Umbilical cord (tissue), 2 donors: ENCODE results near the gene ME2. TPM values are rescaled to one million over a fixed set of nuclear protein-coding genes. Genes with fewer than 3 reads are reported as not detected.
"Not testable (repeated sequence)": the region's sequence is repeated elsewhere in the genome, so short reads cannot be mapped to it uniquely, and the experiment has no call there.

Source experiments
- DNase-seq: peaks from one replicate; pipeline ENCODE4 v3.0.0-alpha.2; 2015; ENCODE audit warnings: low spot score
- total RNA-seq: library from RNA; depleted of rRNA; stranded (reverse); fragments of >200 nt; gene quantifications from one replicate; pipeline ENCODE4 v1.2.3, GENCODE V29; 2014; ENCODE audit warnings: low replicate concordance; ENCODE audit not compliant: insufficient read depth

The ME2 gene
- total RNA-seq, 1 donor from 2014 or later: 52.0 TPM

DNA sequence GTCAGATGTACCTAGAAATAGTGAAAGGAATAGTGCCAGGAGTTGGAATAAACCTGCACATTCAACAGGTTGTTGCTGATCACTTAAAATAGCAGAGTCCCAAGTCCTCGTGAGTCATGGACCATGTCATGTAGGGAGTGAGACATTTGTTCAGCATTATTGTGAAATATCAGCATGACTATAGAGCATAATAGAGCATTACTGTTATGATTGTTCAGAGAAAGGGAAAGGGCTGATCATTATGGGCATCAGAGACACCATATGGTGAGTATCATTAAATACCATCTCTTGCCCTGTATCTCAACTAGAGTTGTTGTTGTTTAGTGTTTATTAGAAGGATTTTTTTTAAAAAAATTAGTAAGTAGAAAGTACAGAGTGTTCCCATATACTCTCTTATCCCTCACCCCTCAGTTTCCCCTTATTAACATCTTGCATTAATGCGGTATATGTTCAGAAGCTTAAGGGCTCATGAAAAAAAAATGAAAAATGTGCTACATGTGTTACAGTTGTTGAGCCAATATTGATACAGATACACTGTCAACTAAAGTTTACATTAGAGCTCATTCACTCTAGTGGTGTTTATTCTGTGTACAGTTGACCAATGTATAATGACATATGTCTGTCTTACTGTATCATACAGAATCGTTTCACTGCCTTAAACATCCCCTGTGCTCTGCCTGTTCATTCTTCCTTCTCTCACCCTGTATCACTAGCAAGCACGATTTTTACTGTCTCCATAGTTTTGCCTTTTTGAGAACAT is 94.6 kb downstream of the ME2 start:
- DNase-seq: no peak

DNA sequence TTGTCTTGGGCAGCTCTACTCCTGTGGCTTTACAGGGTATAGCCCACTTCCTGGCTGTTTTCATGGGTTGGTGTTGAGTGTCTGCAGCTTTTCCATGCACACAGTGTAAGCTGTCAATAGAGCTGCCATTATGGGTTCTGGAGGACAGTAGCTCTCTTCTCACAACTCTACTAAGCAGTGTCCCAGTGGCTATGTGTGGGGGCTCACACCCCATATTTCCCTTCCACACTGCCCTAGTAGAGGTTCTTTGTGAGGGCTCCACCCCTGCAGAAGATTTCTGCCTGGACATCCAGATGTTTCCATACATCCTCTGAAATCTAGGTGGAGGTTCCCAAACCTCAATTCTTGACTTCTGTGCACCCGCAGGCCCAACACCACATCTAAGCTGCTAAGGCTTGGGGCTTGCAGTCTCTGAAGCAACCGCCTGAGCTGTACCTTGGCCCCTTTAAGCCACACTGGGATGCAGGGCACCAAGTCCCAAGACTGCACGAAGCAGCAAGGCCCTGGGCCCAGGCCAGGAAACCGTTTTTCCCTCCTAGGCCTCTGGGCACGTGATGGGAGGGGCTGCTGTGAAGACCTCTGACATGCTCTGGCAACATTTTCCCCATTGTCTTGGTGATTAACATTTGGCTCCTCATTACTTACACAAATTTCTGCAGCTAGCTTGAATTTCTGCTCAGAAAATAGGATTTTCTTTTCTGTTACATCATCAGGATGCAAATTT is 98.3 kb downstream of the ME2 start:
- no peak for DNase-seq

DNA sequence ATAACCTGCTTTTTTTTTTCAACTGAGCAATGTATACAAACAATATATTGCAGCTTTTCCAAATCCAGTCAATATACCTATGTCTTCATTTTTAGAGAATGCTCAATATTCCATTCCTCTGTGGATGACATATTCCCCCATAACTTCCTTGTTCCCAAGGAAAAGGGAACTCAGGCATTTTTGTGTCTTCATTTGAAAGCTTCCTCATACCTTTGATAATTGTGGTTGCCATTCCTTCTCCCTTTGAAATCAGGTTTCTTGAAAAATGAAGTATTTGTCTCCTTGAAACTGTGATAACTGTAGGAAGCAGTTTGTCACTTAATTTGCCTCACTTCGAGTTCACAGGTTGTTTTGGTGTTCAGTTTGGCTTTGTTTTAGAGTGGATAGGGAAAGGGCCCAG is 102.5 kb downstream of the ME2 start:
- DNase-seq: no peak

DNA sequence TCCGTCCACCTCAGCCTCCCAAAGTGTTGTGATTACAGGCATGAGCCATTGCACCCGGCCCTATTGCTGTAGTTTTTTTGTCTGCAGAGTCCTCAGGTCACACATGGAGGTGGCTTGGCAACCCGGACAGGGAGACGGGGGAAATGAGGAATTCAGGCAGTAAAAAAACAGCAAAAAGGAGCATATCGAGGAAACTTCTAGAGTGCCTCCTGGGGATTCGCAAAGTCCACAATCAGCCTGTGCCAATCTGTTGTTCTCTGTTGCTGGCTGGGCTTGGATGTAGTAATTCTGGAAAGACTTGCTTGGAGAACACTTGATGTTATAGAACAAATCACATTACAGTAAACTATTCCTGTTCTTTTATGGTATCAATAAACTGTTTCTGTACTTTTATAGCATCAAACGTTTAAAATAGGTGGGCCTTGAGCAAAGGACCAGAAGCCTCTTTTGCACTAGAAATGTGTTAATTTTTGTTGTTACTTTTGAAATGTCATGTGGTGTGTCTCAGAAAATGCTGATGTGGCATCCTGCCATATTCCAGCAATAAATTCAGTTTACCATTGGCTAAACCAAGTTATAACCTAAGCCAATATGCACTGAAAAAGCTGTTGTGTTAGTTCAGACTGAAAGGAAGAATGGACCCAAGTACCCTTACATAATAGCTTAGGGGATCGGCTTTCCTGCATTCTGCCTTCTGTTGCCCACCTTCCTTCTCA is 103.3 kb downstream of the ME2 start:
- no peak for DNase-seq

DNA sequence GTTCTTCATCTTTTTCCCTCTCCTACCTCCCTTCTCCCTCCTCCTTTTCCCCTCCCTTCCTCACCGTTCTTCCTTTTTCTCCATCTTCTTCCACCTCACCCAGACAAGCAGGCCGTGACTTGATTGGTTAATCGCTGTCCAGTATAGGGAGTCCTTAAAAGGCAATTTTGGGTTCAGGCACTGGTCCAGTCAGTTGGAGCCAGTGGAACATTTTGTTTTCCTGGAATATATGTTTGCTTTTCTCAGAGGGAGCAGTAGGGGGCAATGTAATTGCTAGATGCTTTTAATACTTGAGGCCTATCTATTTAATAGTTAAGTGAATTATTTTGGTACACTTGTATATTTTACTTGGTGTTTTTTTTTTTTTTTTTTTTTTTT is 103.9 kb downstream of the ME2 start:
- no peak for DNase-seq

DNA sequence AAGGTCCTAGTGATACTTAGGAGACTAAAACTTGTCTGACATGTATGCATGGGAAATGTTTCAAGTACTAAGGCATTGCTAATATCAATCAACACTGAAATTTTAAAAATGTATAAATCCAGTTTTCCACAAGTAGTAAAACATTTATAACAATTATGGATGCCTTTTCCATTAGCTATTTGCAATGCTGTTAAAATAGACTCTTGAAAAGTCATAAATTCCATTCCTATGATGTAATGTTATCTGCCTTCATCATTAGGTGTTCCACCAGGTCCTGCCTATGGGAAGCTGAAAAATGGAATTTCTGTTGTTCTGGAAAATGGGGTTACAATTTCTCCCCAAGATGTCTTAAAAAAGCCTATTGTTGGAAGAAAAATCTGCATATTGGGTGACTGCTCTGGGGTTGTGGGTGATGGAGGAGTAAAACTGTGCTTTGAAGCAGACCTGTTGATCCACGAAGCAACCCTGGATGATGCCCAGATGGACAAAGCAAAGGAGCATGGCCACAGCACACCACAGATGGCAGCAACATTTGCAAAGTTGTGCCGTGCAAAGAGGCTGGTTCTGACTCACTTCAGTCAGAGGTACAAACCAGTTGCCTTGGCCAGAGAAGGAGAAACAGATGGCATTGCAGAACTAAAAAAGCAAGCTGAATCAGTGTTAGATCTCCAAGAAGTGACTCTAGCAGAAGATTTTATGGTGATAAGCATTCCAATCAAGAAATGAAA is 107.6 kb downstream of the ME2 start:
- no peak for DNase-seq

DNA sequence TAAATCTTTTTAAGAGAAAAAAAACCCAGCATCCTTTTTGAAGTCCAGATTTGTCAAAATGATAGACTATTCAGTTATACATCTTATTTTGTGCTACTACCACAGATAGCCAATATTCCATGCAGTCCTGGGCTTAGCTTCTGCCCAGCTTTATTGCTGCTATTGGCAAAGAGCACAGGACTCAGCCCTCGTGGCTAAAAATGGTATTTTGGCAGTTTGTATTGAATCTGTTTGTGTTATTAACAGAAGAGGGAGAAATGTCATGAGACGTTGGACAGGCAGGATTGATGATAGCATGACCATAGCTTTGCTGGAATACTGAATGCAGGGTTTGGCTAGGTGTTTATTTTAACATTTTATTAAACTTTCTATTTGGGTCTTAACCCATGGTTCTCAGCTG is 108.3 kb downstream of the ME2 start:
- no peak for DNase-seq

DNA sequence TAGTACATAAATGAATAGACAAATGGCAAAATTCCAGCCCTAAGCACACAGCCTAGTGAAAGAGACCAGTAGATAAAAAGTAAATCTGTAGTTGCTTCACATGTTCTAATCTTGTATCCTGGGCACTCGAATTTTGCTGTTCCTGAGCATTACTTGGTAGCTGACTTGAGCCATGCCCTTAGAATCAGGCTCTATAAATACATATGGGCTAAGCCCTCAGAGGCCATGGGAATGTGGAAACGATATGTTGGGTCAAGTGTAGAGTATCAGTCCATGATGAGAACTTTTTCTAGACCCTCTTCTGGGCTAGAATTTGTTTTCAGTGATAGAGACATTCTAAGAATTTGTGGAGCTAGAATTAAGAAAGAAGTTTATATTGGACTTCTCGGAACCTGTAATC is 110.8 kb downstream of the ME2 start:
- no peak for DNase-seq

DNA sequence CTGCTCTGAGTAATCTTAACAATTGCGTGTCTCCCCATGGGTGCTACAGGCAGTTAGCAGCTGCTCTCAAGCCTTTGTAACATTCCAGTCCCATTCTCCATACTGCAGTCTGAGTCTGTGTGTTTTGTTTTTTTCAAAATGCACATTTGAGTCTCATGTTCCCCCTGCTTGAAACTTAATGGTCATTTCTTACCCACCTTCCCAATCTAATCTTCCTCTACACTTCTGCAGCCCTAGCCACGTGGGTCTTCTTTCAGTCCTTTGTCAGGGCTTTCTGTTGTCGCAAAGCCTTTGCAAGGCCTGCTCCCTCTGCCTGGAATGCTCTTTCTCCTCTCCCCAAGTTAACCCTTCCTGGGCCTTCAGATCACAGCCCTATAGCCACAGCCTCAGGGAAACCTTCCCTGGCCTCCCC is 113.4 kb downstream of the ME2 start:
- no peak for DNase-seq

DNA sequence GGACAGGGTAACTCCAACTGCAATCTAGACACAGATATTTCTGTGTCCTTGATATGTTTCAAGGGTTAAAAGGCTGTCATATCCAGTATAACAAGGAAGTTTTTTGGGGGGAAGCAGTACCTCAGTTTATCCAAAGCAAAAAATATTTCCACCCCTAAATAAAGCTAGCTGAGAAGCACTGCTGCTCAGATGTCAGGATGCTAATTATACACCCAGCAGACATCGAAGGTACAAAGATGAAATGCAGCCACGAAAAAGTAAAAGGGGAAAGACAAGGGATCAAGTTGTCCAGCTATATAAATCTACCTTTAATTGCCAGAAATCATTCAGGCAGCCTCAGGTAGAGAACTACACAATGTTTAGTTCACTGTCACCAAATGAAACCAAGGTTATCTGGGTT is 115.1 kb downstream of the ME2 start:
- DNase-seq: no peak

DNA sequence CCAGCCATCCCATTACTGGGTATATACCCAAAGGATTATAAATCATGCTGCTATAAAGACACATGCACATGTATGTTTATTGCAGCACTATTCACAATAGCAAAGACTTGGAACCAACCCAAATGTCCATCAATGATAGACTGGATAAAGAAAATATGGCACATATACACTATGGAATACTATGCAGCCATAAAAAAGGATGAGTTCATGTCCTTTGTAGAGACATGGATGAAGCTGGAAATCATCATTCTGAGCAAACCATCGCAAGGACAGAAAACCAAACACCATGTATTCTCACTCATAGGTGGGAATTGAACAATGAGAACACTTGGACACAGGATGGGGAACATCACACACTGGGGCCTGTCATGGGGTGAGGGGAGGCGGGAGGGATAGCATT is 124.3 kb downstream of the ME2 start:
- DNase-seq: not testable (repeated sequence)

Other genes with a start within 250 kb of the ME2 start
- 1.9 TPM for gene MRO, start 59.1 kb upstream of the ME2 start, total RNA-seq
- gene ELAC1, start 88.9 kb downstream of the ME2 start, total RNA-seq: 15.2 TPM
- 92.9 TPM for gene SMAD4, start 151.1 kb downstream of the ME2 start, total RNA-seq